A673 (cell line): ENCODE data around the gene DAB2IP. TPM values are rescaled to one million over a fixed set of nuclear protein-coding genes. Genes with fewer than 3 reads are reported as not detected.
A peak's percentile ranks its signal among the peaks of the same experiment; 100 is the strongest.

Experiments used
- BruUV-seq: library from RNA; stranded (reverse); fragments of 400-500 nt; replicated peaks from 2 replicates; lab custom pipeline; 2021; lab: Mats Ljungman, UMichigan
- CTCF ChIA-PET: fragments of 300-600 bp; sonication (Branson Sonifier 250); formaldehyde crosslinking; loops from one replicate; lab custom pipeline; 2022; ENCODE audit warnings: antibody characterized with exemption; lab: Charles Lee
- POLR2A ChIA-PET: fragments of 300-600 bp; sonication (Branson Sonifier 250); formaldehyde crosslinking; loops from one replicate; lab custom pipeline; 2022; ENCODE audit warnings: antibody characterized with exemption; ENCODE audit not compliant: low non-redundant PET; lab: Charles Lee
- DNase-seq: peaks from one replicate; pipeline ENCODE4 v3.0.0-alpha.2; 2015; ENCODE audit warnings: low spot score
- H3K27ac ChIP-seq: fragments of 200-600 bp; sonication (generic); 2 replicates; pipeline ENCODE4 v1.5.1; 2016; ENCODE audit warnings: mixed run types, low read depth, mild to moderate bottlenecking, mixed read lengths, antibody characterized with exemption, low read length; ENCODE audit not compliant: poor library complexity, severe bottlenecking
- H3K27me3 ChIP-seq: fragments of 200-600 bp; sonication (generic); replicated peaks from 2 replicates; pipeline ENCODE4 v1.6.1; 2017; ENCODE audit warnings: mixed run types, low read depth, mild to moderate bottlenecking, mixed read lengths, antibody characterized with exemption, low read length; ENCODE audit not compliant: insufficient read depth, poor library complexity
- H3K36me3 ChIP-seq: fragments of 200-600 bp; sonication (generic); 2 replicates; pipeline ENCODE4 v1.6.1; 2016; ENCODE audit warnings: mixed run types, mild to moderate bottlenecking, mixed read lengths, antibody characterized with exemption, low read length; ENCODE audit not compliant: insufficient read depth, poor library complexity, severe bottlenecking
- H3K4me1 ChIP-seq: fragments of 200-600 bp; sonication (generic); 2 replicates; pipeline ENCODE4 v1.6.1; 2017; ENCODE audit warnings: mixed run types, mild to moderate bottlenecking, mixed read lengths, antibody characterized with exemption, low read length; ENCODE audit not compliant: insufficient read depth, poor library complexity, severe bottlenecking
- H3K4me3 ChIP-seq: fragments of 200-600 bp; sonication (generic); 2 replicates; pipeline ENCODE4 v1.5.1; 2016; ENCODE audit warnings: low read depth, mixed run types, mild to moderate bottlenecking, mixed read lengths, low read length; ENCODE audit not compliant: poor library complexity, severe bottlenecking
- H3K9me3 ChIP-seq: fragments of 200-600 bp; sonication (generic); 2 replicates; pipeline ENCODE4 v1.6.1; 2016; ENCODE audit warnings: mixed run types, low read depth, mild to moderate bottlenecking, mixed read lengths, antibody characterized with exemption, low read length; ENCODE audit not compliant: poor library complexity, severe bottlenecking
- CTCF ChIP-seq: fragments of 300-800, 200-600 bp; sonication (generic); conservative IDR thresholded peaks from 2 replicates; pipeline ENCODE4 v1.5.1; 2017; ENCODE audit warnings: low read depth, mild to moderate bottlenecking, antibody characterized with exemption, low read length, moderate library complexity, mixed read lengths
- EZH2 ChIP-seq: fragments of 200-600 bp; sonication (generic); IDR thresholded peaks from 2 replicates; pipeline ENCODE4 v1.6.1; 2017; ENCODE audit warnings: borderline replicate concordance, low read depth, mild to moderate bottlenecking, mixed read lengths, antibody characterized with exemption, low read length; ENCODE audit not compliant: poor library complexity, severe bottlenecking
- intact Hi-C: fragments of 100-400 bp; cut with micrococcal nuclease; formaldehyde crosslinking; loops from one replicate; pipeline ENCODE4 v1.10.0; 2022; ENCODE audit not compliant: unreplicated experiment
- total RNA-seq: library from RNA; stranded (reverse); gene quantifications from 2 replicates; pipeline ENCODE4 v1.2.3, GENCODE V29; 2021

The DAB2IP gene
- total RNA-seq, 1 experiment from 2014 or later = 34.5 TPM

GRCh38 chr9:121609822-121610637 lies 41.4 kb upstream of the DAB2IP start:
- intact Hi-C loops = no loop called here
- ChIA-PET CTCF (interaction anchor here (1.3 kb wide), 1 partner anchor 10 kb away, joined by 4 read pairs; no protein-coding TSS in a partner anchor), POLR2A (no interaction called here)
- DNase-seq = no peak
- TF ChIP-seq EZH2 (no peak), CTCF (0 out of 2 replicates have a peak, but pooled peaks have one; percentile 13)
- Histone ChIP-seq H3K9me3 (no peaks in the 10 kb centered on the region), H3K27me3 (peaks cover 20% of the 10 kb centered on the region), H3K4me3 (no peak overlapping the region), H3K4me1 (peaks cover 28% of the 10 kb centered on the region), H3K36me3 (no peaks in the 10 kb centered on the region), H3K27ac (no peak overlapping the region)
- no TSS peak for BruUV-seq

GRCh38 chr9:121610638-121610953 lies 40.8 kb upstream of the DAB2IP start:
- ChIA-PET CTCF (interaction anchor here (1.3 kb wide), 1 partner anchor 9 kb away, joined by 4 read pairs; no protein-coding TSS in a partner anchor), POLR2A (no interaction called here)
- no peak overlapping the region for H3K4me3 ChIP-seq
- no peak overlapping the region for H3K27ac ChIP-seq
- H3K27me3 ChIP-seq = peaks cover 20% of the 10 kb centered on the region
- TF ChIP-seq CTCF (no peak), EZH2 (no peak)
- H3K4me1 ChIP-seq = peaks cover 28% of the 10 kb centered on the region
- DNase-seq = no peak
- H3K36me3 ChIP-seq = no peaks in the 10 kb centered on the region
- intact Hi-C loops = no loop called here
- no TSS peak for BruUV-seq
- H3K9me3 ChIP-seq = no peaks in the 10 kb centered on the region

- DNase-seq = peak; percentile 30
- POLR2A ChIA-PET = no interaction called here
Measured at GRCh38 chr9:121612511-121612998, 38.9 kb upstream of the DAB2IP start.

More at GRCh38 chr9:121612511-121612998, 38.9 kb upstream of the DAB2IP start:
- peaks cover 26% of the 10 kb centered on the region for H3K4me1 ChIP-seq
- H3K27me3 ChIP-seq = peaks cover 23% of the 10 kb centered on the region
- intact Hi-C loops = no loop called here
- BruUV-seq = no TSS peak
- CTCF ChIA-PET = no interaction called here
- H3K36me3 ChIP-seq = no peaks in the 10 kb centered on the region
- H3K9me3 ChIP-seq = no peaks in the 10 kb centered on the region
- H3K4me3 ChIP-seq = no peak overlapping the region
- H3K27ac ChIP-seq = no peak overlapping the region
- no peak for TF ChIP-seq EZH2
- no peak for TF ChIP-seq CTCF
